IPS DF 6.9 (cell line): Measurements from ENCODE around the gene RASSF7.

Experiments
- DNase-seq: peaks from one replicate; pipeline ENCODE4 v3.0.0-alpha.2; 2013; ENCODE audit warnings: low read depth, low spot score
- H3K27ac ChIP-seq: one replicate; pipeline ENCODE4 v1.5.1; 2013; ENCODE audit warnings: low read length, control low read depth
- H3K27me3 ChIP-seq: 2 replicates; pipeline ENCODE4 v1.6.1; 2013; ENCODE audit warnings: mild to moderate bottlenecking, low read length; ENCODE audit not compliant: control insufficient read depth, insufficient read depth
- H3K36me3 ChIP-seq: 2 replicates; pipeline ENCODE4 v1.6.1; 2013; ENCODE audit warnings: low read length; ENCODE audit not compliant: control insufficient read depth, insufficient read depth
- H3K4me1 ChIP-seq: 2 replicates; pipeline ENCODE4 v1.6.1; 2013; ENCODE audit warnings: low read length; ENCODE audit not compliant: control insufficient read depth, insufficient read depth
- H3K4me3 ChIP-seq: 2 replicates; pipeline ENCODE4 v1.5.1; 2013; ENCODE audit warnings: mild to moderate bottlenecking, low read length
- H3K9me3 ChIP-seq: 2 replicates; pipeline ENCODE4 v1.6.1; 2013; ENCODE audit warnings: low read length, inconsistent platforms; ENCODE audit not compliant: control insufficient read depth, insufficient read depth
- WGBS: extraction: QIAGEN DNeasy Blood & Tissue Kit; methylation state at CpG from one replicate; pipeline ENCODE4 v1.1.7; 2013; ENCODE audit warnings: mixed read lengths, missing lambda C conversion rate; ENCODE audit not compliant: insufficient read length, insufficient coverage; 5-methylcytosine and 5-hydroxymethylcytosine counted together

Gene RASSF7

DNA sequence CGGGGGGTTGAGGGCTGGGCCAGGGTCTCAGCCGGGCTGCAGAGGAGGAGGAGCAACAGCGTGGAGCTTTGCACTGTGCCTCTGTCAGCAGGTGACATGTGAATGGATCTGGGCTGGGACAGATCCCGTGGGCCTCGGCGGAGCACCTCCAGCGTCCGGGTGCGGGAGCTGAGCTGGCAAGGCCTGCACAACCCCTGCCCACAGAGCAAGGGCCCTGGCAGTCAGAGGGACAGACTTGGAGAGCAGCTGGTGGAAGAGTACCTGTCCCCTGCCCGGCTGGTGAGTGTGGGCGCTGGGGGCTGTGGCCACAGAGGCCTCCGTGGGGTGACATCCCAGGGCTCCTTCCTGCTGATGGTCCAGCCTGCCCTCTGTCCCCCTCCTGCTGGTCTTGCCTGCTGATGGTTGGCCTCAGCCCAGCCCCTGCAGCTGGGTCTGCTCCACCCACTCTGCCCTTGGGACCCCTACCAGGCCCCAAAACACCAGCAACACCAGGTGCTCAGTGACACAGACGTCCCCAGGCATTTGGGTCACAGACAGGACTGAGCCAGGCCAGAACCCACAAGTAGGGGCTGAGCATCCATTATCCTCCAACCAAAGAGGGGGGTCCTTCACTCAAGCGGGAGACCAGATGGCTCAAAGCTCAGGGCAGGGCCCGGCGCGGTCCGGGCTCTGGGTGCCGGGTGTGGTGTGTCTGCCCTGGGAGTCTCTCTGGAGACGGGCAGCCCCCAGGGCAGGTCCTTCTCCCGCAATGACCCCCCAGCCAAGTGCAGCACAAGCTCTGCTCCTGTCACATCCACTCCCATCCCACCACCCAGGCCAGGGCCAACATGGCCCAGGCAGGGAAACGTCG lies 20.0 kb upstream of the RASSF7 start:
- no CpG with 5 or more reads among the region's 23 CpGs for WGBS
- no peak overlapping the region for H3K27ac ChIP-seq
- peaks cover 9% of the 10 kb centered on the region for H3K4me1 ChIP-seq

DNA sequence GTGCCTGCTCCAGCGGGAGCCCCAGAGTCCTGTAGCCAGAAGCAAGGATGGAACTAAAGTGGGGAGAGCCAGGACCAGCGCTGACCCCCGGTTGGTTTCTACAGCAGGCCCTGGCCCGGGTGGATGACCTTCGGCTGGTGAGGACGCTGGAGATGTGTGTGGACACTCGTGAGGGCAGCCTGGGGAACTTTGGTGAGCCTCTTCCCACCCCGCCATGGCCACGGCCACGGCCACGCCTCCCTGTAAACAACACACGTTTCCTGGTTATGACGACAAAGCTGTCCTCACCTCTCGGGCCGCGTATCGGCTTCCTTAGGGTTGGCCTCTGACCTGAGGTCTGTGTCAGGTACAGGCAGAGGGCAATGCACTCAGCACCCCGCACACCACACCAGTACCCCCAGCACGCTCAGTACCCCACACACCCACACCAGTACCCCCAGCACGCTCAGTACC lies 19.3 kb upstream of the RASSF7 start:
- no CpG with 5 or more reads among the region's 20 CpGs for WGBS
- H3K27ac ChIP-seq, result no peak overlapping the region
- H3K27me3 ChIP-seq, result no peaks in the 10 kb centered on the region; the same call in 1 of the 2 replicates
- peaks cover 9% of the 10 kb centered on the region for H3K4me1 ChIP-seq
- no peaks in the 10 kb centered on the region; the same call in 1 of the 2 replicates for H3K36me3 ChIP-seq
- no peak for DNase-seq
- no peaks in the 10 kb centered on the region for H3K9me3 ChIP-seq
- H3K4me3 ChIP-seq, result no peak overlapping the region

More for the DNA sequence above, 20.0 kb upstream of the RASSF7 start:
- no peaks in the 10 kb centered on the region; the same call in 1 of the 2 replicates for H3K27me3 ChIP-seq
- no peaks in the 10 kb centered on the region; the same call in 1 of the 2 replicates for H3K36me3 ChIP-seq
- no peak overlapping the region for H3K4me3 ChIP-seq
- no peak for DNase-seq
- no peaks in the 10 kb centered on the region for H3K9me3 ChIP-seq

DNA sequence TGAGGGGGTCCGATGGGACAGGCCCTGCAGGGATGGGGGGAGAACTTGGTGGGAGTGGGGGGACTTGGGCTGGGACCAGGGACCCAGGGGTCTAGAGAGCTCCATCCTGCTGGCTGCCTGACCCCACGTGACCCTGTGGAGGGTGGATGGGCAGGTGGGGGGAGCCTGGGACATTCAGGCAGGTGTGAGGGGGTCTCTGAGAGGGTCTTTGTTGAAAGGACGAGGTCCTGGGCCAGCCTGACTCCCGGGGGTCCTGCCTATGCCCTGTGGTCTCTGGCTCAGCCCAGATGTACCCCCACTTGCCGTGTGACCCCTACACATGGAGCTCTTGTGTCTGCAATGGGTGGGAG lies 16.0 kb upstream of the RASSF7 start:
- H3K9me3 ChIP-seq, result no peaks in the 10 kb centered on the region
- no peak overlapping the region for H3K4me3 ChIP-seq
- no peak for DNase-seq
- H3K27me3 ChIP-seq, result no peaks in the 10 kb centered on the region
- H3K4me1 ChIP-seq, result no peaks in the 10 kb centered on the region
- no peaks in the 10 kb centered on the region for H3K36me3 ChIP-seq
- WGBS, result no CpG with 5 or more reads among the region's 5 CpGs
- H3K27ac ChIP-seq, result no peak overlapping the region

- H3K9me3 ChIP-seq, result no peaks in the 10 kb centered on the region
- DNase-seq, result no peak
- H3K36me3 ChIP-seq, result no peaks in the 10 kb centered on the region
- WGBS, result no CpG with 5 or more reads among the region's 11 CpGs
- H3K4me1 ChIP-seq, result no peaks in the 10 kb centered on the region
- no peak overlapping the region for H3K27ac ChIP-seq
- no peak overlapping the region for H3K4me3 ChIP-seq
- no peaks in the 10 kb centered on the region for H3K27me3 ChIP-seq
Measured at GRCh38 chr11:545171-545570, 15.6 kb upstream of the RASSF7 start.

DNA sequence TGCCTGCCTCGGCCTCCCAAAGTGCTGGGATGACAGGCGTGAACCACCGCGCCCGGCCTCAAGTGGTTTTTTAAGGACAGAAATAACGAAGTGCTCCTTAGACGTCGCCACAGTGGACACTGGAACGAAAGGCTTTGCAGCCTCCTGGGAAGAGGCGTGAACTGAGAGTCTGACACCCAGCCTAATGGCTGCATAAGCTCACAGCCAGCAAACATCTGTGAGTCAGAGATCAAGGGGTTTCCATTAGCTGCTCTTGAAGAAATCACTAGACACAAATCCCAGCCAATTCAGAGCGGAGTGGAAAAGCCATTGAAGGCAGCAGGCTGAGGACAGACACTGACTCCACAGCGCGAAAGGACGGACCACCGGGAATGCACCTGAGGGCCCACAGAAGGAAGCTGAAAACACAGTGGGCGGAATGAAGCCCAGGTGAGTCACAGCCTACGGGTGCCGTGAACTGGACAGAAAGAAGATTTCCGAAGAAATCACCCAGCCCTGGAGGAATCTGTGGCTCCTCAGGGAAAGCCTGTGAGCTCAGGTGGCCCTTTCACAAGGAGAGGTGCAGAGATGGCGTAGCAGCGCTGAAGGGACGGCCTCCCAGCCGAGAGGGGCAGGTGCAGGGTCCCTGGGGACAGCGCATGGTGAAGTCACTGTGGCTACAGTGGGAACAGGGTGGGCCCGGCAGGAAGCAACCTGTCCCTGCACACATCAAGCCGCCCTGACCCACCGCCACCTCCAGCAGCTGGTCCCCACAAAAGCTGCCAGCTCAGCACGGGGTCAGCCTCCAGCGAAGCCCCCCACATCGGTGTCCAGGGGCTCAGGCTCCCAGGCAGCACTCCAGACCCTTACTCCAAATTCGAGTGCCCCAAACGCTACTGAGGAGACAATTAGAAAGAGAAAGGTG lies 11.8 kb upstream of the RASSF7 start:
- Histone ChIP-seq H3K27me3 (no peaks in the 10 kb centered on the region), H3K4me3 (no peak overlapping the region), H3K36me3 (no peaks in the 10 kb centered on the region), H3K4me1 (no peaks in the 10 kb centered on the region), H3K27ac (no peak overlapping the region), H3K9me3 (no peaks in the 10 kb centered on the region)
- DNase-seq, result no peak
- WGBS, result no CpG with 5 or more reads among the region's 32 CpGs

GRCh38 chr11:550021-550745 lies 10.6 kb upstream of the RASSF7 start:
- H3K36me3 ChIP-seq, result no peaks in the 10 kb centered on the region
- no peak for DNase-seq
- no peaks in the 10 kb centered on the region for H3K9me3 ChIP-seq
- H3K4me3 ChIP-seq, result no peak overlapping the region
- H3K27ac ChIP-seq, result no peak overlapping the region
- WGBS, result no CpG with 5 or more reads among the region's 25 CpGs
- H3K4me1 ChIP-seq, result peaks cover 1% of the 10 kb centered on the region; the same call in 1 of the 2 replicates
- H3K27me3 ChIP-seq, result no peaks in the 10 kb centered on the region

DNA sequence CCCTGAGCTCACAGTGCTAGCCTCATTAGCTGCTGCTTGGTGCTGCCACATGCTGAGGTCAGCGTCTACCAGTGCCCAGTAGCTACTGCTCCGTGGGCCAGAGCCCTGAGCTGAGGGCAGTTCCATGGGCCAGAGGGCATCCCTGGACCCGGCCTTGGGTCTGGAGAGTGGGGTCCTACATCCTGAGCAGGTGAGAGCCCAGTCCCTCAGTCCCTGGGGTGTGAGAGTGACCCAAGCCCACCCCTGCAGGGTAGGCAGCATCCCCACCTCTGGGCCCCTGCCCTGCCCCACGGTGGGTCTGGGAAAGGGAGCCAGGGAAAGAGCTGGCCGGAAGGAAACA lies 10.1 kb upstream of the RASSF7 start:
- Histone ChIP-seq H3K4me1 (peaks cover 1% of the 10 kb centered on the region; the same call in 1 of the 2 replicates), H3K9me3 (no peaks in the 10 kb centered on the region), H3K36me3 (no peaks in the 10 kb centered on the region), H3K4me3 (no peak overlapping the region), H3K27ac (no peak overlapping the region), H3K27me3 (no peaks in the 10 kb centered on the region)
- no CpG with 5 or more reads among the region's 5 CpGs for WGBS
- no peak for DNase-seq

GRCh38 chr11:551131-551530 lies 9.6 kb upstream of the RASSF7 start:
- Histone ChIP-seq H3K36me3 (no peaks in the 10 kb centered on the region), H3K4me1 (peaks cover 2% of the 10 kb centered on the region; the same call in 1 of the 2 replicates), H3K27ac (no peak overlapping the region), H3K4me3 (no peak overlapping the region), H3K27me3 (peaks cover 1% of the 10 kb centered on the region; the same call in 1 of the 2 replicates), H3K9me3 (no peaks in the 10 kb centered on the region)
- DNase-seq, result no peak
- no CpG with 5 or more reads among the region's 16 CpGs for WGBS

GRCh38 chr11:551596-551995 lies 9.2 kb upstream of the RASSF7 start:
- no peak for DNase-seq
- peaks cover 5% of the 10 kb centered on the region; the same call in 1 of the 2 replicates for H3K4me1 ChIP-seq
- H3K27me3 ChIP-seq, result peaks cover 6% of the 10 kb centered on the region; the same call in 1 of the 2 replicates
- no peaks in the 10 kb centered on the region for H3K9me3 ChIP-seq
- no peaks in the 10 kb centered on the region for H3K36me3 ChIP-seq
- no peak overlapping the region for H3K4me3 ChIP-seq
- H3K27ac ChIP-seq, result no peak overlapping the region
- no CpG with 5 or more reads among the region's 12 CpGs for WGBS
